ENCODE data around the gene PBX1. TPM values are rescaled to one million over a fixed set of nuclear protein-coding genes. Genes with fewer than 3 reads are reported as not detected.

PBX1 gene
- total and polyA plus RNA-seq, 4 donors, result 7.8 to 112 (median 33.5) TPM

DNA sequence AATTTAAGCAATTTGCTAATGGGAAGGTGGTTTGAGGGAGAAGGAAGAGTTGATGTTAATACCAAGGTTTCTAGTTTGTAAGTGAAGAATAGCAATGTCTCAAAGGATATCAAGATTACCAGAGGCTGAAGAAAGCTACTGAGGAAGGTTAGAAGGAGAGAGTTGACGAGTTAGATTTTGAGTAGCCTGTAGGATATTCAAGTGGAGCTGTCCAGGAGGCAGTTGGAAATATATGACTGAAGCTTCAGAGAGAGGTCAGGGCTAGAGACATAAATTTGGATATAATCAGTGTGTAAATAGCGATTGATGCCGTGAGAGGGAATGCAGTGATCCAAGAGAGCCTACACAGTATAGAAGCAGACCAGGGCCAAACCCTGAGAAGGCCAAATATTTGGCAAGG, 48.4 kb downstream of the PBX1 start:
- no peak overlapping the region for H3K9ac ChIP-seq (ENCODE audit: insufficient read depth in 1 of 2, low read length in 2 of 2)
- peaks cover 9 to 55% (median 23%) of the 10 kb centered on the region in 5 donors for H3K4me1 ChIP-seq (ENCODE audit: control insufficient read depth in 5 of 5, insufficient read depth in 5 of 5, low read length in 5 of 5)
- no peaks in the 10 kb centered on the region for H3K9me3 ChIP-seq (ENCODE audit: control insufficient read depth in 4 of 4, insufficient read depth in 3 of 4, low read length in 3 of 4)
- H3K27ac ChIP-seq (ENCODE audit: low read depth in 1 of 2, low read length in 1 of 2), result no peak overlapping the region
- peaks cover 0 to 5% (median 2%) of the 10 kb centered on the region in 4 donors for H3K36me3 ChIP-seq (ENCODE audit: control insufficient read depth in 4 of 4, insufficient read depth in 4 of 4, low read length in 4 of 4)
- TF ChIP-seq, protein P1, sequence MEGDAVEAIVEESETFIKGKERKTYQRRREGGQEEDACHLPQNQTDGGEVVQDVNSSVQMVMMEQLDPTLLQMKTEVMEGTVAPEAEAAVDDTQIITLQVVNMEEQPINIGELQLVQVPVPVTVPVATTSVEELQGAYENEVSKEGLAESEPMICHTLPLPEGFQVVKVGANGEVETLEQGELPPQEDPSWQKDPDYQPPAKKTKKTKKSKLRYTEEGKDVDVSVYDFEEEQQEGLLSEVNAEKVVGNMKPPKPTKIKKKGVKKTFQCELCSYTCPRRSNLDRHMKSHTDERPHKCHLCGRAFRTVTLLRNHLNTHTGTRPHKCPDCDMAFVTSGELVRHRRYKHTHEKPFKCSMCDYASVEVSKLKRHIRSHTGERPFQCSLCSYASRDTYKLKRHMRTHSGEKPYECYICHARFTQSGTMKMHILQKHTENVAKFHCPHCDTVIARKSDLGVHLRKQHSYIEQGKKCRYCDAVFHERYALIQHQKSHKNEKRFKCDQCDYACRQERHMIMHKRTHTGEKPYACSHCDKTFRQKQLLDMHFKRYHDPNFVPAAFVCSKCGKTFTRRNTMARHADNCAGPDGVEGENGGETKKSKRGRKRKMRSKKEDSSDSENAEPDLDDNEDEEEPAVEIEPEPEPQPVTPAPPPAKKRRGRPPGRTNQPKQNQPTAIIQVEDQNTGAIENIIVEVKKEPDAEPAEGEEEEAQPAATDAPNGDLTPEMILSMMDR (IDR thresholded peaks at IDR 0.05; ENCODE audit: control extremely low read depth, extremely low read depth), result no peak
- no peaks in the 10 kb centered on the region for H3K27me3 ChIP-seq (ENCODE audit: control insufficient read depth in 3 of 3, insufficient read depth in 3 of 3, low read length in 2 of 3)
- ATAC-seq (ENCODE audit: insufficient read depth, low FRiP score), result no peak
- no peak for DNase-seq
- WGBS, 2 donors, result 87 to 89% methylated on average over 3 of the region's 3 CpGs
- no peak overlapping the region for H3K4me3 ChIP-seq

GRCh38 chr1:164608651-164609057, 49.7 kb downstream of the PBX1 start:
- Histone ChIP-seq H3K27me3 (ENCODE audit: control insufficient read depth in 3 of 3, insufficient read depth in 3 of 3, low read length in 2 of 3) (no peaks in the 10 kb centered on the region), H3K4me3 (no peak overlapping the region), H3K4me1 (ENCODE audit: control insufficient read depth in 5 of 5, insufficient read depth in 5 of 5, low read length in 5 of 5) (peaks cover 6 to 49% (median 31%) of the 10 kb centered on the region in 5 donors), H3K27ac (ENCODE audit: low read depth in 1 of 2, low read length in 1 of 2) (no peak overlapping the region), H3K9ac (ENCODE audit: insufficient read depth in 1 of 2, low read length in 2 of 2) (peak overlapping the region in 1 of 2 donors; percentile 17), H3K36me3 (ENCODE audit: control insufficient read depth in 4 of 4, insufficient read depth in 4 of 4, low read length in 4 of 4) (peaks cover 0 to 5% (median 2%) of the 10 kb centered on the region in 4 donors), H3K9me3 (ENCODE audit: control insufficient read depth in 4 of 4, insufficient read depth in 3 of 4, low read length in 3 of 4) (no peaks in the 10 kb centered on the region)
- ATAC-seq (ENCODE audit: insufficient read depth, low FRiP score) (no peak), DNase-seq (no peak)
- TF ChIP-seq, protein P1 (IDR thresholded peaks at IDR 0.05; ENCODE audit: control extremely low read depth, extremely low read depth), result no peak

- 86 to 88% methylated on average over 3 of the region's 3 CpGs for WGBS, 2 donors
- peaks cover 10 to 48% (median 29%) of the 10 kb centered on the region in 5 donors for H3K4me1 ChIP-seq (ENCODE audit: control insufficient read depth in 5 of 5, insufficient read depth in 5 of 5, low read length in 5 of 5)
- no peaks in the 10 kb centered on the region for H3K27me3 ChIP-seq (ENCODE audit: control insufficient read depth in 3 of 3, insufficient read depth in 3 of 3, low read length in 2 of 3)
- peaks cover 0 to 4% (median 2%) of the 10 kb centered on the region in 4 donors for H3K36me3 ChIP-seq (ENCODE audit: control insufficient read depth in 4 of 4, insufficient read depth in 4 of 4, low read length in 4 of 4)
- H3K27ac ChIP-seq (ENCODE audit: low read depth in 1 of 2, low read length in 1 of 2), result no peak overlapping the region
- DNase-seq, result no peak
- ATAC-seq (ENCODE audit: insufficient read depth, low FRiP score), result no peak
- no peak overlapping the region for H3K9ac ChIP-seq (ENCODE audit: insufficient read depth in 1 of 2, low read length in 2 of 2)
- H3K9me3 ChIP-seq (ENCODE audit: control insufficient read depth in 4 of 4, insufficient read depth in 3 of 4, low read length in 3 of 4), result no peaks in the 10 kb centered on the region
- H3K4me3 ChIP-seq, result no peak overlapping the region
- TF ChIP-seq, protein P1 (IDR thresholded peaks at IDR 0.05; ENCODE audit: control extremely low read depth, extremely low read depth), result no peak
Measured at GRCh38 chr1:164609089-164609488, 50.1 kb downstream of the PBX1 start.

Data from lung (tissue), 12 donors.